Fibroblast of pulmonary artery (primary cell): ENCODE results near the gene TMEM170B.
A peak's percentile ranks its signal among the peaks of the same experiment; 100 is the strongest.

ENCODE experiments used
- DNase-seq: peaks from one replicate; pipeline ENCODE4 v3.0.0-alpha.2; 2010; ENCODE audit warnings: low read depth
- H3K4me3 ChIP-seq: replicated peaks from 2 replicates; pipeline ENCODE4 v1.5.1; 2011; ENCODE audit warnings: low read depth, mild to moderate bottlenecking, control low read depth, low read length, moderate library complexity
- CTCF ChIP-seq: IDR thresholded peaks from 2 replicates; pipeline ENCODE4 v1.5.1; 2011; ENCODE audit warnings: mild to moderate bottlenecking, control low read depth, low read length, inconsistent platforms; ENCODE audit errors: missing control alignments

TMEM170B gene

GRCh38 chr6:11607383-11607782 lies 69.8 kb downstream of the TMEM170B start:
- TF ChIP-seq CTCF = no peak
- H3K4me3 ChIP-seq = no peak overlapping the region
- no peak for DNase-seq

GRCh38 chr6:11608600-11609323 lies 71.2 kb downstream of the TMEM170B start:
- DNase-seq = no peak
- no peak overlapping the region for H3K4me3 ChIP-seq
- no peak for TF ChIP-seq CTCF

GRCh38 chr6:11609324-11610071 lies 71.9 kb downstream of the TMEM170B start:
- TF ChIP-seq CTCF = no peak

GRCh38 chr6:11613336-11613735 lies 75.8 kb downstream of the TMEM170B start:
- no peak for TF ChIP-seq CTCF
- no peak for DNase-seq
- H3K4me3 ChIP-seq = no peak overlapping the region

More at GRCh38 chr6:11609324-11610071, 71.9 kb downstream of the TMEM170B start:
- no peak overlapping the region for H3K4me3 ChIP-seq
- peak; percentile 97 for DNase-seq

- peak; percentile 90 for DNase-seq
- H3K4me3 ChIP-seq = no peak overlapping the region
- TF ChIP-seq CTCF = no peak
Observed at GRCh38 chr6:11613858-11614257, 76.3 kb downstream of the TMEM170B start.

GRCh38 chr6:11614534-11615213 lies 77.1 kb downstream of the TMEM170B start:
- no peak for TF ChIP-seq CTCF
- DNase-seq = peak; percentile 42
- H3K4me3 ChIP-seq = no peak overlapping the region
